NCI-H1436 treated with DMSO at 0.1 percent for 48 hours (cell line): ENCODE results near the gene BCAS1.

Experiments
- DNase-seq: peaks from one replicate; lab custom pipeline; 2025; lab: John Stamatoyannopoulos, UW

Gene BCAS1

GRCh38 chr20:54070187-54070987, at the start of gene BCAS1:
Gene BCAS1 (minus strand): TSS chr20:54070594. CDS start chr20:54058718, 11,876 bp downstream.
- no peak for DNase-seq

DNA sequence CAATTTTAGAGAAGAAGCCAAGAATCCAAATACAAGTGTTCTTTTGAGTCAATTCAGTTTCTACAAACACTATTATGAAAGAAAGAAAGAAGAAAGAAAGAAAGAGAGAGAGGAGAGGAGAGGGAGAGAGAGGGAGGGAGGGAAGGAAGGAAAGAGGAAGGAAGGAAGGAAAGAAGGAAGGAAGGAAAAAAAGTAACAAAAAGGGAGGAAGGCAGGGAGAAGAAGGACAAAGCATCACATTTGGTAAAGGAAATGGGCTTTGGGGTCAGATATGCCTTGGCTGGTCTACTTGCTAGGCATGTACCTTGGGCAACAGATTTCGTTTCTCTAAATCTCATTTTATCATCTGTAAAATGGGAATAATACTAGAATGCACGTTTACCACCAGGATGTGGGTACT, 49.4 kb upstream of the BCAS1 start:
- DNase-seq: no peak

DNA sequence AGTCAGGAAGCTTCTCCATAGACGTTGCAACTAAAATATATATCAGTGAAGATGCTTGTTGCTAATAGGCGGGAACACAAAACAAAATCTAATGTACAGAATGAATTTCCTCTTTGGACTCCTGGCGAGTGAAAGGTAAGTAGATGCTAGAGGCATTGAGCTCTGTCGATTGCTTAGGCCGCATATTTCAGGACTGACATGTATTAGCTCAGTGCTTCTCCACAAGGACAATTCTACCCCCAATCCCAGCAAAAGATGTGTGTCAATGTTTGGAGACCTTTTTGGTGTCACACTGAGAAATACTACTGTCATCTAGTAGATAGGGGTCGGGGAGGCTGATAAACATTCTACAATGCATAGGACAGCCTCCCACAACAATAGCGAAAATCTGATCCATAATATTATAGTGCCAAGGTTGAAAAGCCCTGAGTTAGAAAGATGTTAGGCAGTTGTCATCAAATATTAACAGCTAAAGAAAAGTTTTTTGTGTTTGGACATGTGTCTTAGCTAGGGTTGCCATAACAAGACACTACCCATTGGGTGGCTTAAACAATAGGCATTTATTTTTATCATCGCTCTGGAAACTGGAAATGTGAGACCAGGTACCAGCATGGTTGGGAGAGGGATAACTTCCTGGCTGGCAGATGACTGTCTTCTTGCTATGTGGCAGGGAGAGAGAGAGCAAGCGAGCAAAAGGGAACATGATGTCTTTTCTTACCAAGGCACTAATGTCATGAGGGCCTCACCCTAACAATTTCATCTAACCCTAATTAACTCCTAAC, 48.0 kb upstream of the BCAS1 start:
- no peak for DNase-seq

- no peak for DNase-seq
Measured at GRCh38 chr20:54116550-54117235, 46.3 kb upstream of the BCAS1 start.

DNA sequence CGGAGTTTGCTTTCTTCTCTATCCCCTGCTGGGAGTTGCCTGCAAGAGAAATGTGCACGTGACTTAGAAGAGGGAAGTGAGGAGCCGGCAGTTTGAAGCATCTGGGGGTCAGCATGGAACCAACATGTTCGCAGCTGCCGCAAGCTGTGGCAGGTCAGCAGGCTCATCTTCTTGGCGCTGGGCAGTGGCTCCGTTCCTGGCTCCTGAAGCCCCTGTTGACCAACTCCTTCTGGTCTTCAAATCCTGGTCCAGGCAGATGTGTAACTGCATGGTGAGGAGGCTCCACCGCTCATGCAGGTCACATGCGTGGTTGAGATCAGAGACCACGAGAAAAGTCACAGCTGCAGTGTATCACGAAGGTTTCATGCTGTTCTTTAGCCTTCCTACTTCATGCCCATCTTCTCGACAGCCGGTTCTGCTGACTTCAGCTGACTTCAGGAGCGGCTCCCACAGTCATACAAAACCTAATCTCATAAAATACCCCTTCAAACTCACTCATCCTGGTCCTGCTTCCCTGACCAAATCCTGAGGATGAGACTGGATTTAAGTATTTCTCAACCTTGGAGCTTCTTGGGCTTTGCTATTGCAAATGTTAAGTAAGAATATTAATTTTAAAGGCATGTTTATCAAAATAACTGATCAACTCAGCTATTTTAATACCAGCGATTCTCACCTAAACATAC, 44.9 kb upstream of the BCAS1 start:
- no peak for DNase-seq

DNA sequence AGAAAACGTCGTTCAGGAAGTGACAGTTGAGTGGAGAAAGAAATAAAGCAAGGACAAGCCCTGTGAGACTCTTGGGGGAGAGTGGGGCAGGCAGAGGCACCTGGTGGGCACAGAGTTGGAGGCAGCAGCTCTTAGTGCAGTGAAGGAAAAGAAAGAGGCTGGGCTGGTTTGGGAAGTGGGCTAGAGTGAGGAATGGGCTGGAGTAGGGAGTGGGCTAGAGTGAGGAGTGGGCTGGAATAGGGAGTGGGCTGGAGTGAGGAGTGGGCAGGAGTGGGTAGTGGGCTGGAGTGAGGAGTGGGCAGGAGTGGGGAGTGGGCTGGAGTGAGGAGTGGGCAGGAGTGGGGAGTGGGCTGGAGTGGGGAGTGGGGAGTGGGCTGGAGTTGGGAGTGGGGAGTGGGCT, 43.7 kb upstream of the BCAS1 start:
- no peak for DNase-seq

GRCh38 chr20:54113566-54113965, 43.2 kb upstream of the BCAS1 start:
- no peak for DNase-seq

DNA sequence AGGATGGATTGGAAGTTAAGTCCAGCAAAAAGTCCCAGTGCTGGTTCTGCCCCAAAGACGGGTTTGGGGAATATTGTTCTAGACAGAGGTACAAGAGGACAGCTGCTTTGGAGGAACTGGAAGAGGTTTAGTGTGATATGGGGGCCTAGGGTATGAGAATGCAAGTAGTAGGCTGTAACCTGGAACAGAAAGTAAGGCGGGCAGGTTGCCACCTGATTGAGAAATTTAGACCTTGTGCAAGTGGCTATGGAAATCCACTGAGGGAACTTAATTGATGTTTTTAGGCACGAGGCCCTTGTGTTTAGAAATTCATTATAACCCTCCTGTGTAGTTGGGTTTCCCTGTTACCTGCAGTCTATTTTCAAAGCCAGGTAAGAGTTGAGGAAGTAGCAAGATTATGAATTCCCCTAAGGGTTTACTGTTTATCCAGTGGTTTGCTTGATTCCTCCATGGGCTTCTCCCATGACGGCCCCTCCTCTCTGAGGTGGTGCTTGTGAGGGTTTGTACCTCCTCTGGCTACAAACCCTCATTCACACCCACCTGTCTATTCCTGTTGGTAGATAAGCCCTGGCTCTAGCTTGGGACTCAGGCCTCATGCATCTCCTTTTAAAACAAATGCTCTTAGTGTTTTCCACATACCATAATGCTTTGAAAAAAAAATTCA, 42.0 kb upstream of the BCAS1 start:
- DNase-seq: no peak

- no peak for DNase-seq
Measured at GRCh38 chr20:54111460-54111859, 41.1 kb upstream of the BCAS1 start.

- DNase-seq: no peak
Measured at GRCh38 chr20:54110457-54110856, 40.1 kb upstream of the BCAS1 start.

DNA sequence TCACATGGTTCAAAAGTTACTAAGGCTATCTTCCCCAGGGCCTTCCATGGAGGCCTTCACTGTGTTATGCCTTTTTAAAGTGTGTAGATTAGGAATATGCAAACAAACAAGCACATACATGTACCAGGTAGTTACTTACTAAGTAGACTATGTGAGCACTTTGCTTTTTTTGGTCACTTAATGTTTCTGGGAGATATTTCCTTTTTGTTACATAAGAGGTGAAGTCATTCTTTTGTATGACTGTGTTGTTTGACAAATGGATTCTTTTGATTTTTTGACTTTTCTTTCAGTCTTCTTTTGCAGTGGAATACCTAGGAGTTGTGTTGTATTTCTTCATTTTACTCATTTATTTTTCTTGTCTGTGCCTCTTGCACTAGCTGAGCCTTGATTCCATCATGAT, 39.6 kb upstream of the BCAS1 start:
- no peak for DNase-seq

DNA sequence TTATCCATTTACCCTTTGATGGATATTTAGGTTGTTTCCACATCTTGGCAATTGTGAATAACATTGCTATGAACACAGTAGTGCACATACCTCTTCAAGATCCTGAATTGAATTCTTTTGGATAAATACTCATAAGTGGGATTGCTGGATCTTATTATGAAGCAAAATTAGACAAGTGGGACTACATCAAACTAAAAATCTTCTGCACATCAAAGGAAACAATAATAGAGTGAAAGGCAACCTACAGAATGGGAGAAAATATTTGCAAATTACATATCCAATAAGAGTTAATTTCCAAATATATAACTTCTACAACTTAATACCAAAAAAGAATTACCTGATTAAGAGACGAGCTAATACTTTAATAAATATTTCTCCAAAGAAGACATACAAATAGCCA, 38.4 kb upstream of the BCAS1 start:
- no peak for DNase-seq

DNA sequence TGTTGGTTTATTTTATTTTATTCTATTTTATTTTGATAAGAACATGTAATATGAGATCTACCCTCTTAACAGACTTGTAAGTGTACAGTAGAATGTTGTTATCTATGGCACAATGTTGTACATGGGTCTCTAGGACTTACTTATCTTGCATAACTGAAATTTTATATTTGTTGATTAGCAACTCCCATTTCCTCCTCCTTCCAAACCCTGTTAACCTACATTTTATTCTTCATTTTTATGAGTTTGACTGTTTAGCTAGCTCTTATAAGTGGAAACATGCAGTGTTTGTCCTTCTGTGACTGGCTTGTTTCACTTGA, 37.9 kb upstream of the BCAS1 start:
- no peak for DNase-seq

GRCh38 chr20:54107600-54108325, 37.4 kb upstream of the BCAS1 start:
- DNase-seq: no peak

DNA sequence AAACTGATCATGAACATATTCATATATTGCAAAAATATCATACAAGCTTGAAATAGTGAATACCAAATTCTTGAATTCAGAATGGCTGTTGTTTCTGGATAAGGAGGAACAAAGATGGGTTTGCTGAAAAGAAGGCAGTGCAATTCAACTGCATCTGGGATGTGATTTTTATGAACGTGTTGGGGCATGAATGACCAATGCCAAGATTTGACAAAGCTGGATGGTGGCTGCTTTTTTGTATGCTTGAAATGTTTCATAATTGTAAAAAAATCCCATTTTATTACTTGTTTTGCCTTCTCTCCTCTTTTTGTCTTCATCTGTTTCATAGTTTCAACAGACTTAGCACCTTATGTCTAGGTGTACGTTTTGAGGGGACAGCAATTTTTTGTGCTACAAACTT, 36.8 kb upstream of the BCAS1 start:
- no peak for DNase-seq

DNA sequence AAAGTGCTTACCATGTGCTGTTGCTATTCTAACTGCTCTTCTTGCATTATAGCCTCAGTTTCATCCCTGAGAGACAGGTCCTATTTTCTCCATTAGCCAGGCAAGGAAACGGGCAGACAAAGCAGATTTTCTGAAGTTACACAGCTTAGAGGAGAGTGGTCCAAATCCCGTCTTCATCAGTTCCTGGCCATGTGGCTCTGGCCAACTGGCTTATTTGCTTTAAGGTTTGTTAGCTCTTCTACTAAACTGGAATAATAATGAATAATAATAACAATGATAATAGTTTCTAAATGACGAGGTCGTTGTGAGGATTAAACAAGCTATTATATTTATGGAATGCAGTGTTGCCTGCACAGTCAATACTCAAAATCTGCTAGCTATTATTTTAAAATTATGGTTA, 35.8 kb upstream of the BCAS1 start:
- no peak for DNase-seq

- no peak for DNase-seq
Measured at GRCh38 chr20:54105653-54106052, 35.3 kb upstream of the BCAS1 start.

- DNase-seq: no peak
Measured at GRCh38 chr20:54104781-54105180, 34.4 kb upstream of the BCAS1 start.

DNA sequence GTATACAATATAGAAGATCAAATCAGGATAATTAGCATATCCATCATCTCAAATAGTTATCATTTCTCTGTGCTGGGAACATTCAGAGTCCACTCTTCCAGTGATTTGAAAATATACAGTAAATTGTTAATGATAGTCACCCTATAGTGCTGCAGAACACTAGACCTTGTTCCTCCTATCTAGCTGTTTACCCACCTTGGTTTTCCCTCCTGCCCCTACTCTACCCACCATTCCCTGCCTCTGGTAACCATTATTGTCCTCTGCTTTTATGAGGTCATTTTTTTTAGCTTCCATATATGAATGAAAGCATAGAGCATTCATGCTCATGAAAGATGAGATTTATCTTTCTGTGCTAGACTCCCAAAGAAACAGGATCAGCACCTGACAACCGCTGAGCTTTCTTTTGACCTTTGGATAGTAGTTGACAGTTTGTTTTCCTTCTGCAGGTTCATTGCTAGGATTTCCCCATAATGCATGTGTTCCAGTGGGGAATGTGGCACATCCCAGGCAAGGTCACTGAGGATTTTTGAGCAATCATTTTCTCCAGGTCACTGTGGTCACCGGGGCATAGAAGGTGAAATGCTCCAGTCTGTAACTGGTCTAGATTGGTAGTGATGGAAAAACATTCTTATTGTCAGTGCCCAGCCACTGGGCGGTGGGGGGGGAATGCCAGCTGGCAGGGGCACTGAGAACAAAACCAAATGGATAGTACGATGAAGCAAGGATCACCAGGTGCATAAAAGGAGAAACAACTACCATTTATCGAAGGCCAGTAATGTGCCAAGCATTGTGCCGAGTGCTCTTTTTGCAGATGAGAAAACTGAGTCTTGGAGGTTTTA, 33.6 kb upstream of the BCAS1 start:
- DNase-seq: no peak

DNA sequence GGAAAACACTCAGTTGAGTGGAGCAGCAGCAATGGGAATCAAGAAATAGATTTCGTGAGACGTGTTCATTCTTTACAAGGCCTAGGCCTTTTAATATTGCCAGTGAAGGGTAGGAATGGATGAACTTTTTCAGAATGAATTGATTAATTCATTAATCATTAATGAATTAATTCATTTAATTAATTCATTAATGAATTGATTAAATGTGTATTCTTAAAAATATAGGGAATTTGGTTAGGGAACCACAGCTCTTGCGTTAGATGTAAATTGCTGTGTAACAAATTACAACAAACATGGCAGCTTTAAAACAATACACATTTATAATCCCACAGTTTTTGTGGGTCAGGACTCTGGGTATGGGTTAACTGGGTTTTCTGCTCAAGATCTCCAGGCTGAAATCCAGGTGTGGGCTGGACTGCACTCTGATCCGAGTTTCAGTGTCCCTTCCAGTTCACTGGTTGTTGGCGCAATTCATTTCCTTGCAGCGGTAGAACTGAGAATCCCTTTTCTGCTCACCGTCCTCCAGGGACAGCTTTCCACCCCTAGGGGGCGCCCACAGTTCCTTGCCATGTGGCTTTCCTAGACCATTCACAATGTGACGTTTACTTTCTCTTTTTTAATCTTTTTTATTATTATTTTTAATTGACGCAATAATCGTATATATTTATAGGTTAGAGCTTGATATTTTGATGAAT, 32.8 kb upstream of the BCAS1 start:
- DNase-seq: no peak
